ENCODE results near the gene OSBPL3. TPM values are rescaled to one million over a fixed set of nuclear protein-coding genes. Genes with fewer than 3 reads are reported as not detected.

Gene OSBPL3
- total RNA-seq, 1 experiment from 2014 or later = 36.8 TPM

DNA sequence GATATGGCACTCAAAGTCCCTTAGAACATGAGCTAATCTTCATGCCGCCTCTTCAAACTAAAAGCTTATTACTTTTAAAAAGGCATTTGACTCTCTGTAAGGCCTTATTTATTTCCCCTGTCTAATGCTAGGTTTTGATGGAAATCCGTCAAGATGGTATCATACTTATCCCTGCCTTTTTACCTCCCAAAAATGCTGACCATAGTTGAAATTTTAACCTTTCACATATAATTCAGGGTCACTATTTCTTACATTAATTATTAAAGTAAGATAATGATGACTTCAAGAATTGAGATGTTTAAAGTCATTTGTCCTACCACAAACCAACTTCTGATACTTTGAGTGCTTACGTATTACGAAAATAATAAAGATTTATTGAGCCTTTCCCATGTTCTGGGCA, 12.3 kb upstream of the OSBPL3 start:
- RAD21 ChIA-PET (ENCODE audit: low non-redundant PET in 1 of 2, low total read pairs in 2 of 2, uncharacterized antibody in 2 of 2, unreplicated experiment in 2 of 2) = no interaction called here
- DNase-seq (ENCODE audit: low read depth, low spot score) = no peak
- Histone ChIP-seq H4K20me1 (ENCODE audit: insufficient read depth) (no peaks in the 10 kb centered on the region), H3K9me2 (ENCODE audit: insufficient read depth) (peaks cover 5% of the 10 kb centered on the region; the same call in 1 of the 2 replicates), H2AFZ (ENCODE audit: low read depth, low read length, poor library complexity, severe bottlenecking) (no peak overlapping the region), H3K4me2 (ENCODE audit: low read length) (no peak overlapping the region), H3K36me3 (ENCODE audit: control insufficient read depth in 1 of 2, insufficient read depth in 2 of 2, low read length in 2 of 2) (no peaks in the 10 kb centered on the region), H3K9me3 (ENCODE audit: control insufficient read depth in 1 of 2, insufficient read depth in 1 of 2, low read depth in 1 of 2, low read length in 2 of 2) (no peaks in the 10 kb centered on the region), H3K27ac (ENCODE audit: low read depth, low read length) (no peak overlapping the region), H3K4me1 (ENCODE audit: control insufficient read depth in 1 of 2, insufficient read depth in 2 of 2, low read length in 2 of 2) (no peaks in the 10 kb centered on the region), H3K4me3 (replicated peaks in 1 of 2; ENCODE audit: low read depth in 1 of 2, low read length in 2 of 2) (no peak overlapping the region), H3K27me3 (ENCODE audit: insufficient read depth, low read length) (no peaks in the 10 kb centered on the region), H3K79me2 (ENCODE audit: insufficient read depth, low read length) (no peaks in the 10 kb centered on the region), H3K9ac (ENCODE audit: low read length) (no peak overlapping the region)
- TF ChIP-seq CBX3 (IDR thresholded peaks at IDR 0.05; ENCODE audit: low read depth) = no peak
- TF ChIP-seq ZNF274 (IDR thresholded peaks at IDR 0.05; ENCODE audit: low read depth, low read length) = no peak
- TF ChIP-seq, protein P1, sequence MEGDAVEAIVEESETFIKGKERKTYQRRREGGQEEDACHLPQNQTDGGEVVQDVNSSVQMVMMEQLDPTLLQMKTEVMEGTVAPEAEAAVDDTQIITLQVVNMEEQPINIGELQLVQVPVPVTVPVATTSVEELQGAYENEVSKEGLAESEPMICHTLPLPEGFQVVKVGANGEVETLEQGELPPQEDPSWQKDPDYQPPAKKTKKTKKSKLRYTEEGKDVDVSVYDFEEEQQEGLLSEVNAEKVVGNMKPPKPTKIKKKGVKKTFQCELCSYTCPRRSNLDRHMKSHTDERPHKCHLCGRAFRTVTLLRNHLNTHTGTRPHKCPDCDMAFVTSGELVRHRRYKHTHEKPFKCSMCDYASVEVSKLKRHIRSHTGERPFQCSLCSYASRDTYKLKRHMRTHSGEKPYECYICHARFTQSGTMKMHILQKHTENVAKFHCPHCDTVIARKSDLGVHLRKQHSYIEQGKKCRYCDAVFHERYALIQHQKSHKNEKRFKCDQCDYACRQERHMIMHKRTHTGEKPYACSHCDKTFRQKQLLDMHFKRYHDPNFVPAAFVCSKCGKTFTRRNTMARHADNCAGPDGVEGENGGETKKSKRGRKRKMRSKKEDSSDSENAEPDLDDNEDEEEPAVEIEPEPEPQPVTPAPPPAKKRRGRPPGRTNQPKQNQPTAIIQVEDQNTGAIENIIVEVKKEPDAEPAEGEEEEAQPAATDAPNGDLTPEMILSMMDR (IDR thresholded peaks at IDR 0.05 in 2 of 3, conservative IDR thresholded peaks at IDR 0.05 in 1 of 3; ENCODE audit: borderline replicate concordance in 1 of 3, insufficient read depth in 1 of 3, low read depth in 2 of 3, low read length in 2 of 3) = no peak
- no peak for TF ChIP-seq POLR2A (IDR thresholded peaks at IDR 0.05; ENCODE audit: borderline replicate concordance, extremely low read depth, insufficient read depth, insufficient read length)
- no peak for TF ChIP-seq ELF1 (IDR thresholded peaks at IDR 0.05; ENCODE audit: borderline replicate concordance, low read depth)
- no peak for TF ChIP-seq JUND (IDR thresholded peaks at IDR 0.05)
- TF ChIP-seq RAD21 (IDR thresholded peaks at IDR 0.05; ENCODE audit: low read depth) = no peak
- ATAC-seq = no peak
- CTCF ChIA-PET = no interaction called here
- POLR2A ChIA-PET = no interaction called here
- no TSS peak for BruUV-seq (replicated peaks)
- intact Hi-C loops (cut with micrococcal nuclease) = no loop called here

DNA sequence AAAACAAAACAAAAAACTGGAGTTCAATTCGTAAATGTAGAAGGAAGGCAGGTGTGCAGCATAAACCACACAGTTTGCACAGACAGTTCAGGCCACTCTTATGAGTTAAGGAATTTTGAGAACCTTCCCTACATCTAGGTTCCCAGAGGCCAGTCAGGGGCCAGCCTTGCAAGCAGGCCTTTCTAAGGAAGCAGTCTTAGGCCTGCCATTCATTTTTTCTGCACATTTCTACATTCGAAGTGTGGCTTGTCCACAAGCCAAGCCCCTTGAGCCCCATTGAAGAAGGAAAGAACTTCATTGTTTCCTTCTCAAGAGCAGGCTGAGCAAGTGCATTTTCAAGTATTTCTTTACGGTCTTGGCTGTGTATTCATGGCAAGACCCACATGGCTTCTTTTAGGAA, 11.4 kb upstream of the OSBPL3 start:
- POLR2A ChIA-PET = interaction anchor here (1.1 kb wide), 1 partner anchor 134 kb away, joined by 6 read pairs; the partner anchor contains the start of gene CYCS
- no peak for ATAC-seq
- TF ChIP-seq ZNF274 (IDR thresholded peaks at IDR 0.05; ENCODE audit: low read depth, low read length) (no peak), SP1 (IDR thresholded peaks at IDR 0.05; ENCODE audit: low read depth) (no peak), TCF7L2 (IDR thresholded peaks at IDR 0.05; ENCODE audit: borderline replicate concordance, extremely low read depth, insufficient read depth, insufficient read length) (no peak), EZH2 (IDR thresholded peaks at IDR 0.05) (no peak), RAD21 (IDR thresholded peaks at IDR 0.05; ENCODE audit: low read depth) (no peak), ZFX (IDR thresholded peaks at IDR 0.05) (no peak), CBX3 (IDR thresholded peaks at IDR 0.05; ENCODE audit: low read depth) (no peak)
- TF ChIP-seq, protein P2, sequence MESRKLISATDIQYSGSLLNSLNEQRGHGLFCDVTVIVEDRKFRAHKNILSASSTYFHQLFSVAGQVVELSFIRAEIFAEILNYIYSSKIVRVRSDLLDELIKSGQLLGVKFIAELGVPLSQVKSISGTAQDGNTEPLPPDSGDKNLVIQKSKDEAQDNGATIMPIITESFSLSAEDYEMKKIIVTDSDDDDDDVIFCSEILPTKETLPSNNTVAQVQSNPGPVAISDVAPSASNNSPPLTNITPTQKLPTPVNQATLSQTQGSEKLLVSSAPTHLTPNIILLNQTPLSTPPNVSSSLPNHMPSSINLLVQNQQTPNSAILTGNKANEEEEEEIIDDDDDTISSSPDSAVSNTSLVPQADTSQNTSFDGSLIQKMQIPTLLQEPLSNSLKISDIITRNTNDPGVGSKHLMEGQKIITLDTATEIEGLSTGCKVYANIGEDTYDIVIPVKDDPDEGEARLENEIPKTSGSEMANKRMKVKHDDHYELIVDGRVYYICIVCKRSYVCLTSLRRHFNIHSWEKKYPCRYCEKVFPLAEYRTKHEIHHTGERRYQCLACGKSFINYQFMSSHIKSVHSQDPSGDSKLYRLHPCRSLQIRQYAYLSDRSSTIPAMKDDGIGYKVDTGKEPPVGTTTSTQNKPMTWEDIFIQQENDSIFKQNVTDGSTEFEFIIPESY (IDR thresholded peaks at IDR 0.05; ENCODE audit: extremely low read depth, insufficient replicate concordance, low read length) = no peak
- TF ChIP-seq, protein P1 (IDR thresholded peaks at IDR 0.05 in 2 of 3, conservative IDR thresholded peaks at IDR 0.05 in 1 of 3; ENCODE audit: borderline replicate concordance in 1 of 3, insufficient read depth in 1 of 3, low read depth in 2 of 3, low read length in 2 of 3) = no peak
- TF ChIP-seq, protein P3, sequence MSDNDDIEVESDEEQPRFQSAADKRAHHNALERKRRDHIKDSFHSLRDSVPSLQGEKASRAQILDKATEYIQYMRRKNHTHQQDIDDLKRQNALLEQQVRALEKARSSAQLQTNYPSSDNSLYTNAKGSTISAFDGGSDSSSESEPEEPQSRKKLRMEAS (IDR thresholded peaks at IDR 0.05) = no peak

More for the DNA sequence above, 11.4 kb upstream of the OSBPL3 start:
- Histone ChIP-seq H2AFZ (ENCODE audit: low read depth, low read length, poor library complexity, severe bottlenecking) (no peak overlapping the region), H3K4me2 (ENCODE audit: low read length) (no peak overlapping the region), H3K9me3 (ENCODE audit: control insufficient read depth in 1 of 2, insufficient read depth in 1 of 2, low read depth in 1 of 2, low read length in 2 of 2) (no peaks in the 10 kb centered on the region), H3K4me3 (replicated peaks in 1 of 2; ENCODE audit: low read depth in 1 of 2, low read length in 2 of 2) (no peak overlapping the region), H3K79me2 (ENCODE audit: insufficient read depth, low read length) (no peaks in the 10 kb centered on the region), H3K9ac (ENCODE audit: low read length) (no peak overlapping the region), H3K9me2 (ENCODE audit: insufficient read depth) (peaks cover 5% of the 10 kb centered on the region; the same call in 1 of the 2 replicates), H3K27me3 (ENCODE audit: insufficient read depth, low read length) (no peaks in the 10 kb centered on the region), H3K36me3 (ENCODE audit: control insufficient read depth in 1 of 2, insufficient read depth in 2 of 2, low read length in 2 of 2) (no peaks in the 10 kb centered on the region), H3K27ac (ENCODE audit: low read depth, low read length) (no peak overlapping the region), H4K20me1 (ENCODE audit: insufficient read depth) (no peaks in the 10 kb centered on the region), H3K4me1 (ENCODE audit: control insufficient read depth in 1 of 2, insufficient read depth in 2 of 2, low read length in 2 of 2) (no peaks in the 10 kb centered on the region)
- ChIA-PET CTCF (no interaction called here), RAD21 (ENCODE audit: low non-redundant PET in 1 of 2, low total read pairs in 2 of 2, uncharacterized antibody in 2 of 2, unreplicated experiment in 2 of 2) (no interaction called here)
- BruUV-seq (replicated peaks) = no TSS peak
- intact Hi-C loops (cut with micrococcal nuclease) = no loop called here
- DNase-seq (ENCODE audit: low read depth, low spot score) = no peak

Measured in HCT116 (cell line).